ENCODE results near the gene ERGIC3.

The ERGIC3 gene

GRCh38 chr20:35598476-35598875 is 56.6 kb downstream of the ERGIC3 start:
- DNase-seq (ENCODE audit: low spot score): no peak

GRCh38 chr20:35598899-35599775 is 57.3 kb downstream of the ERGIC3 start:
- DNase-seq (ENCODE audit: low spot score): no peak

GRCh38 chr20:35599776-35600120 is 57.9 kb downstream of the ERGIC3 start:
- DNase-seq (ENCODE audit: low spot score): no peak

DNA sequence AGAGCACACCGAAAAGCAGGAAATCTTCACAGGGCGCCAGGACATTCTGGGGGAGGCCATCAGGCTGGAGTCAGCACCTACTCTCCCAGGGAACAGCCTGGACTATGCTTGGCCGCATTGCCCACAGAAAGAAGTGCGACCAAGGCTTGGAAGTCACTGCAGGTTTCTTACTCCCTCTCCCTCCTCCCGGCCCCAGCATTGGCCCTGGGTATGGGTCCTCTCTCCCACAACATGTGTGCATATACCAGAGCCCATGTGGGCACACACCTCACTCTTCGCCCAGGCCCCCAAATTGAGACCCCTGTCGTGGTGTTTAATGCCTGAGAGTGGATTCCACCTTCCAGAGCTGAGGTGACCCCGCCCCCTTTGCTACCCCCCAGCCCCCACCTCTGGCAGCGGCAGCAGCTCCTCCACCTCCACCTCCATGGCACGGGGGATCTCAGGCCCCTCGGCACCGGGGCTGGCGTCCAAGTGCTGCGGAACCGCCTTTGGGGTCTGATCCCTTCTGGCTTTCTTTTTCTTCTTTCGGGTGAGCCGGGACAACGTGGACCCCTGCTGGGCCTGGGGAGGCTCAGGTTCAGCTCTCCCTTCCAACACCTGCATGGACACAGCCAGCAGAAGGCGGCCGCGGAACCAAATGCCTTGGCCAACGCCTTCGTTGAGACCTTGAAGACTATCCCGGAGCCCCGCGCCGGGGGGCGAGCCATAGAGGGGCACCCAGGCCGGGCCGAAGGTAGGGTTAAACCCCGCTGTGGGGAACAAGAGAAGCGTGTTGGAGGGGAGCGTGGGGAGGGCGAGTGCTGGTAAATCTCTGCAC is 58.5 kb downstream of the ERGIC3 start:
- no peak for DNase-seq (ENCODE audit: low spot score)

DNA sequence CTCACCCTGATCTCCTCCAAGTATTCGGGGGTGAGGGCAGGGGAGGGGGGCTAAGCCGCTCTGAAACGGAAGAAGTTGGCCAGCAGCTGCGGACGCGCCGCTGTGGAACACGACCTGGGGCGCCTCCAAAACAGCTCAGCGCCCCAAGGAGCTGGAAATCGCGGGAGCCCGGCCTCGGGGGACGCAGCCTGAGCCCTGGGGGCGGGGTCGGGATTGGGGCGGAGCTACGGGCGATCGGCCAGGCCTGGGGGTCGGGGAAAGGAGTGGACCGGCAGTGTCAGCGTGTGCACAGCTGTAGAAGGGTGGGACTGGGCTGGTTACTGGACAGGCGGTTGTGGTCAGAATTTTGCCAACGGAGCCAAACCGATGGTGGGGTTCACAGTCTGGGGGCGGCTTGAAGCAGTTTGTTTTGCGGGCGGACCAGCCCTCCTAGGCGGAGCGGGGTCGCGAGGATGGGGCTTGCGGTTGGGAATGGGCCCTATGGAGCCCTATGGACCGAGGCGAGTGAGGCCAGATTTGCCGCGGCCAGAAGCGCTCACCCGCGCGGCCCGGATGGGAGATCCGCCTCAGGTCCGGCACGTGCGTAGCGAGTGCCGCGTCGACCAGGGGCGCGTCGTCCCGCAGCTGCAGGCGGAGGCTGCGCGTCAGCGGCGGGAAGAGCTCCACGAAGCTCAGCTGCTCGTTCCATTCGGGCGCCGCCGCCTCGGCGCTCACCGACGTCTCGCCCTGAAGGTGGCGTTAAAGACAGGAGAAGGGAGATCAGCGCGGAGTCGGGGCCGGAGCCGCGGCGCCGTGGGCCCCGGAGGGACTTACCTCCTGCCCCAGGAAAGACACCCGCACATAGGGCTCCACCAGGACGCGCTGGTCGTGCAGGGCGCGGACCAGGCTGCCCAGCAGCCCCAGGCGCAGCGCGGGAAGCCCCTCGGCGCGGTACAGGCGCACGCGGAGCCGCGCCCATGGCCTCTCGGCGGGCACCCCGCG is 59.4 kb downstream of the ERGIC3 start:
- DNase-seq (ENCODE audit: low spot score): peak; percentile 76

- DNase-seq (ENCODE audit: low spot score): no peak
Measured at GRCh38 chr20:35601990-35602389, 60.1 kb downstream of the ERGIC3 start.

- no peak for DNase-seq (ENCODE audit: low spot score)
Measured at GRCh38 chr20:35602851-35603495, 61.1 kb downstream of the ERGIC3 start.

DNA sequence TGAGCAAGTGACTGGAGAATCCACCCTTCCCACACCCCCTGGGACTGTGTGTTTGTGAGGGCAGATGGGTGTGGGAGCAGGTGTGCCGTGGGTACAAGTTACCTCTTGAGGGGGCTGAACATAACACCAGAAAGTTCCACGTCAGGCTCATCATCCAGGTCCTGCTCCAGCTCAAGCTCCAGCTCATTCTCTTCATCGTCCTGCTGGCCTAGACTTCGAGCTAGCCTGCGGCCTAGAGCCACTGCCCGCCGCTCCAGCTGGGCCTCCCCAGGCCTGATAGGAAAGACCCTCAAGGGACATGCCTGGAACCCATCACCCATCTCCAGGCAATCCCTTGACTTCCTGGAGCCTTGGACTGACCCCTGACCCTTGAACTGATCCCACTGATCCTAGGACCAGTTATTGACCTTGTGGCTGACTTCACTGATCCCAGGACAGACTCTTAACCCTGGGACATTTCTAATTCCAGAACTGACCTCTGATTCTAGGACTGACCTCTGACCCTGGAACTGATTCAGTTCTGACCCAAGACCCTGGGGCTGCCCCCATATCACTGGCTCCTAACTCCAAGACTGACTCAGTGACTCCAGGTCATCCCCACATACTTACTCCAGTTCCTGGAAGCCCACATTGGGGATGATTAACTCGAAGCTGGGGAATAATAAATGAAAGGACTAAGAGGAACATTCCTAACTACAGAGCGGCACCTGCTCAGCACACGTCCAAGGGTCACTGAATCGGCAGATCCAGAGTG is 62.0 kb downstream of the ERGIC3 start:
- DNase-seq (ENCODE audit: low spot score): no peak

DNA sequence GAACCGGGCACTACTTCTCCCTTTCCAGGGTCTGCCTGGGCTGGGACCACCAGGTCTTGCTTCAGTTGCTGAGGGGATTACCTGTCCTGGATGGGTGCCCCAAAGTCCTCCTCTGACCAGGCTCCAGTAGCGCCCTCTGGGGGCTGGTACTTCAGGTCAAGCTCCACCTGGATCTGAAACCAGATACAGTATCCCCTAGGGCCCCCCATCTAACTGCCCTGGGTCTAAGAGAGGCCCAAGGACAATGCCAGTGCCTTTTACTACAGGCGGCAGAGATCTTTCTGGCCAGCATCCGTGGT is 62.5 kb downstream of the ERGIC3 start:
- no peak for DNase-seq (ENCODE audit: low spot score)

DNA sequence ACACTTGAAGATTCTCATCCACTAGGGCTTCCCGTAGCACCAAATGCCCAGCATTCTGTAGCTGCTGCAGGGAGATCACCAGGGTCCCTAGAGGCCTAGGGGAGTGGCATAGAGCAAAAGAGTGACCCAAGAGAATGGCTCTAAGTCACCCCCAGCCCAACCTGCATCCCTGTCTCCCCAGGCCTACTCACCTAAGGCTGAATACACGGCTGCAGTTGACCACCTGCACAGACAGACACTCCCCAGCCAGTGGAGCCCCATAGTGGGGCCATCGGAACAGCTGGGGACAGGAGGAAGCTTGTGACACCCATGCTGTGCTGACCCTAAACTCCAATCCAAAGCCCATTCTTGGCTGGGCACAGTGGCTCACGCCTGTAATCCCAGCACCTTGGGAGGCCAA is 64.2 kb downstream of the ERGIC3 start:
- no peak for DNase-seq (ENCODE audit: low spot score)

Measured in Ammon's horn (tissue), 1 donor.